GM21367 (cell line): ENCODE results near the gene TMEM205.
"Not testable (repeated sequence)": the region's sequence is repeated elsewhere in the genome, so short reads cannot be mapped to it uniquely, and the experiment has no call there.

Experiments
- ATAC-seq: cut with Tn5 transposase; IDR thresholded peaks from one replicate; pipeline ENCODE4 v1.9.1; 2021; ENCODE audit not compliant: unreplicated experiment

The TMEM205 gene

DNA sequence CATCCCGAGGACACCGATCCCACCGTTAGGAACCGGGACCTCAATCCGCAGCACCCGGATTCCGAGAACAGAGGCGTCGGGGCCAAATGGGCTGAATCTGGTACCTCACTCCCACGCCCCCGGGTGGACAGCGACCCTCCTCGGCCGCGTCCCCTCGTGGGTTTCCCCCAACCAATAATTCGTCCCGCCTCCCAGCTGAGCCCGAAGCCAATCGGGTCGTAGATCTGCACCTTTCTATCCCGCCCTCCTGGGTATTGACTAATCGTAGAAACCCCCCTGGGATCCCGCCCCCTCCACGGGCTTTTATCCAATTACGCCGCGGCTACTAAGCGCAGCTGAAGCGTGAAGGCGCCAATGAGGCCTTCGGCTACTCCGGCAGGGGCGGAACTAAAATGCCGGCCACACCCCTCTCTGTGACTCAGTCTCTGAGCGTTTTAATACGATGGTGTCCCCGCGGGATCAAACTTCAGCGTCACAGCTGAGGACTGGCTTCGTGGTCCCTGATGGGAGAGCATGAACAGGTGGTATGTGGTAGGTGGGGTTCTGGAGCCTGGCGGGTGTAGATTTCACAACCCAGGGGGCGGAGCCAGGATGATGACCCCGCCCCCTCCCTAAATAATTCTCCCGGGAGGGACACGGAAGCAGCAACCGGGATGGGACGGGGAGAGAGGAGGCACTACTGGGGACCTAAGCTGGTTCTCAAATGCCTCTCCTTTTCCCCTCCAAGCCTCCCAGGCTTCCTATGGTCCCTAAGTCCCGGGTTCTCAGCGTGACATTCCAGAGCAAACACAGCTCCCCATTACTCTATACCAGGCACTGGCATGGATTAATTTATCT, at the start of gene TMEM205, which contains the start of gene CCDC159:
Gene TMEM205 (minus strand): TSS at position 165 of the 837 bp plus-strand sequence. CDS start 649 bp downstream, outside the sequence.
Gene CCDC159 (plus strand): TSS at position 416 of the 837 bp plus-strand sequence. CDS start 88 bp downstream, at position 504.
- peak; percentile 78 for ATAC-seq

- no peak for ATAC-seq
These were observed 45.0 kb upstream of the TMEM205 start for GRCh38 chr19:11390933-11391680.

DNA sequence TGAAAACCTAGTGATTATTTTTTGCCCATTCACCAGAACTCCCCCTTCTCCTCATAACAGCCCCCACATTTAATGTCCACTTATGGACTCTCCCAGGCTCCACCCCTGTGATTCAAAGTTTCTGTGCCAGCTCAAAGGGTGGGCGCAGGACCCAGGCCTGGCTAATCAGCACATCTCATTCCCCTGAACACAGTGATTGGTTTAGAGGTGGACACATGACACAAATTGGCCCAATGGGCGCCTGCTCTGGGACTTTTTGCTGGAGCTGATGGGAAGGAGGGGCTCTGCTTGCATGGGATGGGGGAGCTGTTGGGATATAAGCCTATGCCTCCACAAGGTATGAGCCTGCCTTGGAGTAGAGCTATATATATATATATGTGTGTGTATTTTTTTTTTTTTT, 44.3 kb upstream of the TMEM205 start:
- no peak for ATAC-seq

DNA sequence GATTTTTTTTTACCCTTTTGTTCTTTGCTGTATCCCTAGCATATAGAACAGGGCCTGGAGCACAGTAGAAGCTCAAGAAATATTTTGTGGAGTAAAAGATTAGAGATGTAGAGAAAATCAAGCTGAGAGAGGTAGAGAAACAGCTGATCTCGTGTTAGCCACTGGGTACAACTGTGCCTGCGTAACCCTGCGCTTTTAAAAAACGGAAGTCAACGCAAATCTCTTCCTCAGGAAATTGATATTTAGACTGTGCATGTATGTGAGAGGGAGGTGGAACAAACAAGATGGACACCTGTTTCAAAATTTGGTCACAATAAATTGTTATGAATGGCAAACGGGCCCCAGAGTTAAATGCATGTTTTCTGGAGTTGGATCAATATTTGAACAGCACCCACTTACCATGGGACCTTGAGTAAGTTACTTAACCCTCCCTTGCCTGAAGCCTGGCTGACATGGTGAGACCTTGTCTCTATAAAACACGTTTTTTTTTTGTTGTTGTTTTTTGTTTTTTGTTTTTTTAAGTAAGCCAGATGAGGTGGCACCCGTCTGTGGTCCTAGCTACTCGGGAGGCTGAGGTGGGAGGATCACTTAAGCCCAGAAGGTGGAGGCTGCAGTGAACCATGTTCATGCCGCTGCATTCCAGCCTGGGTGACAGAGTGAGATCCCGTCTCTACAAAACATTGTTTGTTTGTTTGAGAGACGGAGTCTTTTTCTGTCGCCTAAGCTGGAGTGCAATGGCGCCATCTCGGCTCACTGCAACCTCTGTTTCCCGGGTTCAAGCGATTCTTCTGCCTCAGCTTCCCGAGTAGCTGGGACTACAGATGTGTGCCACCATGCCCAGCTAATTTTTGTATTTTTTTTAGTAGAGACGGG, 41.3 kb upstream of the TMEM205 start:
- ATAC-seq, result no peak

DNA sequence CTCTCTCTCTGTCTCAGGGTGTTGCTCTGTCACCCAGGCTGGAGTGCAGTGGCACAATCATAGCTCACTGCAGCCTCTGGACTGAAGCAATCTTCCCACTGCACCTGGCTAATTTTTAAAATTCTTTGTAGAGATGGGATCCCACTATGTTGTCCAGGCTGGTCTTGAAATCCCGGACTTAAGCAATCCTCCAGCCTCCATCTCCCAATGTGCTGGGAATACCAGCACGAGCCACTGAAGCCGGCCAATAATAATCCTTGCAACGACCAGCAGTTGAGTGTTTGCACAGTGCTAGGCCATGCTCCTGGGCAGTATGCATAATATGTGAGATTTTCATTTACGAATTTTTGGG, 38.7 kb upstream of the TMEM205 start:
- ATAC-seq, result no peak

DNA sequence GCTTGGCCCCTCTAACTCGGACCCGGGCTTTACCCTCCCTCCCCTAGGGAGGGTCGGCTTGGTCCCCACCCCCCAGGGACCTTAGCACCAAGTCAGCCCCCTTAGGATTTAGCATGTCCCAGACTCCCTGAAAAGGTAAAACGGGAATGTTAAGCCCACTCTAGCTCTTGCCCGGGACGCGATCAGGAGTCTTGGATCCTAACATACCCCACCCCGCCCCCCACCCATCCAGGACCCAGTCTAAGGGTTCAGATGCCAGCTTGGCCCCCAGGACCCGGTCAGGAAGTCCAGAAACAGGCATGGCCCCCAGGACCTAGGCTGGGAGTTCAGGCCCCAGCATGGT, 37.6 kb upstream of the TMEM205 start:
- ATAC-seq, result no peak

- no peak for ATAC-seq
These were observed 37.0 kb upstream of the TMEM205 start for GRCh38 chr19:11382898-11383705.

- peak; percentile 50 for ATAC-seq
These were observed 34.8 kb upstream of the TMEM205 start for GRCh38 chr19:11380653-11381537.

DNA sequence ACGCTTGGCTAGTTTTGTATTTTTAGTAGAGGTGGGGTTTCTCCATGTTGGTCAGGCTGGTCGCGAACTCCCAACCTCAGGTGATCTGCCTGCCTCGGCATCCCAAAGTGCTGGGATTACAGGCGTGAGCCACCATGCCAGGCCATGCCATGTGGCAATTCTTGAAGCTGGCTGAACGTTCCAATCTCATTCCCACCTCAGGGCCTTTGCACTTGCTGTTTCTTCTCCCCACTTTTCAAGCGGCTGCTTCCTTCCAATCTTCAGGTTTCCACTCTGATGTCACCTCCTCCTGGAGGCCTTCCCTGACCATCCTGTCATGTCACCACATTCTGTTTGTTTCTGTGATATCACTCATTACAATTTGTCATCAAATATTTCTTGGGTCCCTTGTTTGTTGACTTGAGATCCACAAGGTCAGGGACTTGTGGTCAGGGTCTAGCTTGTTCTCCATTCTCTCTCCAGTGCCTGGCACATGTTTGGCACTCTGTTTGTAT, 33.8 kb upstream of the TMEM205 start:
- ATAC-seq, result no peak

GRCh38 chr19:11379269-11379845, 33.3 kb upstream of the TMEM205 start:
- not testable (repeated sequence) for ATAC-seq

GRCh38 chr19:11378319-11379189, 32.5 kb upstream of the TMEM205 start:
- no peak for ATAC-seq

- no peak for ATAC-seq
These were observed 31.7 kb upstream of the TMEM205 start for GRCh38 chr19:11377756-11378155.

DNA sequence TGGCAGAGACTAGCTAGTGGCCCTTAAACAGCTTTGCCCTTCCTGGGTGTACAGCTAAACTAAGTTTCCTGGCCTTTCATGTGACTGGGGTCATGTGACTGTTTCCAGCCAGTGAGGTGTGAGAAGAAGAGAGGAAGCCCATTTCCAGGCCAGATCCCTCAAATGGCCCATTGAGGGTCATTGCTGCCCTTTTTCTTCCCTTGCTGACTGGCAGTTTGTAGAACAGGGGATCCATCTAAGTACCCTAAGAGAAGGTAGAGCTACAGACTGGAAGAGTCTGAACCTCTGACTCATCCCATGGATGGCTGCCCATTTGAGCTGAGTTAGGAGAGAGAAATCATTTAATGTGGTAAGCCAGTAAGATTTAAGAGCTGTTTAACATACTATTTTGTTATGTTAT, 31.2 kb upstream of the TMEM205 start:
- no peak for ATAC-seq

- no peak for ATAC-seq
These were observed 29.3 kb upstream of the TMEM205 start for GRCh38 chr19:11375143-11375948.

GRCh38 chr19:11374433-11375142, 28.5 kb upstream of the TMEM205 start, which contains the start of gene SWSAP1:
Gene SWSAP1, plus strand, starts transcription at chr19:11374666. Its CDS starts 15 bp downstream, at chr19:11374681.
- peak; percentile 78 for ATAC-seq

DNA sequence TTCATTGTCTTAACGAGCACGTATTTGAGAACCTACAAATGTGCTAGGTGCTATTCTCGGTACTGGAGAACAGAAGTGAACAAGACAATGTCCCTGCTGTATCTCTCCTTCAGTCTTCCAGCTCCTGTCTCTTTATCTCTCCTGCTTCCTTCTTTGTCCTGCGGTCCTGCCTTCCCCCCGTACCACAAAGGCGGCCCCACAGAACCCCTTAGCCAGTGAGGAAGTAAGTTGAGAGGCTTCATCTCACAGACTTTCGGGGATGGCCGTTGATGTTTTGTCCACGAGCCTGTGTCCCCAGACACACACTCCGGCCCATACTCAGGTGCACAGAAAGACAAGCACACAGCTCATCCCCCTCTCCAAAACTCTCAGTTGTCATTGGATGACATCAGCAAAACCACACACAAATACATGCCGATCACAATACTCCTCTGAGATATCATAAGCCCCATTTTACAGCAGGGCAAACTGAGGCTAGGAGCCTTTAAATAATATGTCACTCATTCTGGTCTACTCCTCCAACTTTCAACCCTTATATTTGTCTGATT, 27.9 kb upstream of the TMEM205 start:
- no peak for ATAC-seq
